Cardiac muscle cell (in vitro differentiated cells and primary cell): ENCODE measurements around the gene VKORC1. TPM values are rescaled to one million over a fixed set of nuclear protein-coding genes. Genes with fewer than 3 reads are reported as not detected.

Experiments
- DNase-seq, 2 donors: peaks; one replicate each; pipeline versions ENCODE4 v3.0.0 to v3.0.0-alpha.2; 2010 to 2017; ENCODE audit warnings: low read depth in 1 of 2, low spot score in 1 of 2
- H3K27ac ChIP-seq: fragments of 200-600 bp; sonication (generic); 2 replicates; pipeline ENCODE4 v1.5.1; 2016
- H3K27me3 ChIP-seq: fragments of 200-600 bp; sonication (generic); 2 replicates; pipeline ENCODE4 v1.6.0; 2016; ENCODE audit warnings: control low read depth
- H3K36me3 ChIP-seq: fragments of 200-600 bp; sonication (generic); 2 replicates; pipeline ENCODE4 v1.5.1; 2016; ENCODE audit warnings: control low read depth
- H3K4me1 ChIP-seq: fragments of 200-600 bp; sonication (generic); 2 replicates; pipeline ENCODE4 v1.8.1; 2017; ENCODE audit warnings: low read depth, mild to moderate bottlenecking, mixed run types
- H3K4me3 ChIP-seq: fragments of 200-600 bp; sonication (generic); 2 replicates; pipeline ENCODE4 v1.5.1; 2016; ENCODE audit warnings: mild to moderate bottlenecking
- H3K9me3 ChIP-seq: fragments of 200-600 bp; sonication (generic); 2 replicates; pipeline ENCODE4 v1.5.1; 2017; ENCODE audit warnings: low read depth, mild to moderate bottlenecking, control low read depth
- CTCF ChIP-seq: IDR thresholded peaks from 2 replicates; pipeline ENCODE4 v1.5.1; 2012; ENCODE audit warnings: low read depth, mild to moderate bottlenecking, low read length
- polyA plus RNA-seq: library from polyadenylated mRNA; unstranded; fragments of >200 nt; fragmentation: Nextera tagmentation; extraction: Ambion mirVana; gene quantifications from 2 replicates; pipeline ENCODE4 v1.2.1, GENCODE V29; 2016
- total RNA-seq: library from RNA; depleted of rRNA; stranded (reverse); fragments of >200 nt; gene quantifications from 2 replicates; pipeline ENCODE4 v1.2.3, GENCODE V29; 2016

The VKORC1 gene
- total and polyA plus RNA-seq, 2 experiments from 2014 or later, result 146 to 161 TPM

DNA sequence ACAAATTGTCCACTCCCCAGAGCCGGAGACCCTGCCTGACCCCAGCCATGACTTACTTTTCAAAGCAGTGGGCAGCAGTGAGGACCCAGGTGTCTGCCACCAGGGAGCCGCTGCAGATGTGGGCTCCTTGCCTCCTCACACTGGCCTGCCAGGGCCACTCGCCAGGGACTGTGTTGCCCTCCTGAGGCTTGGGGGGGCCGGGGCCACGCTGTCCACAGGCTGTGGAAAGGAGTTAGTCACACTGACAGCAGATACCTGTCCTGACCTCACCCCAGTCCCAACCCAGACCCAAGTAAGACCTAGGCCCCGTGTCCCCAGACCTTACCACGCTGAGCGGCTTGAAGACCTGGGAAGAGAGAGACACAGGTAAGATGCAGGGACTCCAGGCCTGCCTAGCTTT lies 7.1 kb downstream of the VKORC1 start:
- TF ChIP-seq CTCF, result no peak
- Histone ChIP-seq H3K4me3 (no peak overlapping the region), H3K36me3 (no peaks in the 10 kb centered on the region), H3K9me3 (no peaks in the 10 kb centered on the region), H3K4me1 (no peaks in the 10 kb centered on the region), H3K27me3 (no peaks in the 10 kb centered on the region), H3K27ac (no peak overlapping the region)
- DNase-seq, result no peak

- H3K36me3 ChIP-seq, result no peaks in the 10 kb centered on the region
- no peak overlapping the region for H3K27ac ChIP-seq
- TF ChIP-seq CTCF, result no peak
- no peaks in the 10 kb centered on the region for H3K4me1 ChIP-seq
- DNase-seq, result no peak
- no peaks in the 10 kb centered on the region for H3K27me3 ChIP-seq
- H3K9me3 ChIP-seq, result no peaks in the 10 kb centered on the region
- no peak overlapping the region for H3K4me3 ChIP-seq
Measured at GRCh38 chr16:31086629-31086906, 8.0 kb downstream of the VKORC1 start.

GRCh38 chr16:31085873-31086628 lies 8.5 kb downstream of the VKORC1 start:
- H3K27ac ChIP-seq, result no peak overlapping the region
- H3K4me3 ChIP-seq, result no peak overlapping the region
- H3K27me3 ChIP-seq, result no peaks in the 10 kb centered on the region
- no peak for DNase-seq
- peaks cover under 1% of the 10 kb centered on the region for H3K36me3 ChIP-seq
- TF ChIP-seq CTCF, result no peak
- H3K9me3 ChIP-seq, result no peaks in the 10 kb centered on the region
- H3K4me1 ChIP-seq, result no peaks in the 10 kb centered on the region

DNA sequence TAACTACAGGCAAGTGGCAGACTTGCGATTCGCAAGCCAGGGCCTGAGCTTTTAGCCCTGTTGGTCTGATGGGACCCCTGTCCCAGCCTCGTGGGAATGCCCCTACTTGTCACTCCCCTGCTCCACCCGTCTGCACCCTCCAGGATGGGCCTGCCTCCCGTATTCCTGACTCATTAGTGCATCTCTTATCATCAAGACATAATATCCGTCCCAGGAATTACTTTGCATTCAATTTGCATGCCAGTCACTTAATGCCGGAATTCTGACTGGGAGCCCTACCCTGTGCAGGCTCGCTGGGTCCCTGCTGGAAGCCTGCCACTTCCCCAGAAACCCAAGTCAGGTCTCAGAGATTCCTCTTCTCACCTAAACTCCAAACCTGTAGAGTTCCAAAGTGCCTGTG lies 9.2 kb downstream of the VKORC1 start:
- Histone ChIP-seq H3K36me3 (peaks cover 6% of the 10 kb centered on the region), H3K4me1 (no peaks in the 10 kb centered on the region), H3K9me3 (no peaks in the 10 kb centered on the region), H3K4me3 (no peak overlapping the region), H3K27me3 (no peaks in the 10 kb centered on the region), H3K27ac (no peak overlapping the region)
- TF ChIP-seq CTCF, result no peak
- no peak for DNase-seq

DNA sequence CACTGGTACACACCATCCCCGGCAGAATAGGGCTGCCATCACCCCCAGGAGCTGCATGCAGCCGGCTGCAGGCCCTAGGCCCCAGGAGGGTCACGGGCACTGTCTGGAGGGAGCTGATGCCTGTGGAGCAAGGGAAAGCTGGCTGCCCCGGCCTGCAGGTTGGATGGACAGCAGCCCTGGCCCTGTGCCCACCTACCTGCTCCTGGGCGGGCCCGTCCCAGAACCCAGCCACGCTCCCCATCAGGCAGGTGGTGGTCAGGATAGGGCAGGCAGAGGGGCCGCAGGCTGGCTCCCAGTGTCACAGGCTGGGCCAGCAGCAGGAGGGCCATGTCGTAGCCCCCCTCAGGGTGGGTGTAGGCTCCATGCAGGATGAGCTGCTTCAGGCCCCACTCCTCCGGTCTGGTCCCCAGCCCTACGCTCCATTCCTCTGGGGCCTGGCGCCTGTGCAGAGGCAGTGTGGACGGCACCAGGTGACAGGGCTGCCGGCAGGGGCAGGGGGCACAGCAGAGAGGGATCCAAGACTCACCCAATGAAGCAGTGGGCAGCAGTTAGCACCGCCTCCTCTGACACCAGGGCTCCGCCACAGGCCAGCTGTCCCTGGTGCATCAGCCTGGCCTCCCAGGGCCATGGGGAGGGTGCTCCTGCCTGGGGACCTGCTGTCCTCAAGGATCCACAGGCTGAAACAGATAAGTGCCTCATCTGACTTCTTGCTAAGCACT lies 9.9 kb downstream of the VKORC1 start:
- Histone ChIP-seq H3K9me3 (no peaks in the 10 kb centered on the region), H3K4me3 (no peak overlapping the region), H3K36me3 (peaks cover 6% of the 10 kb centered on the region), H3K27me3 (no peaks in the 10 kb centered on the region), H3K27ac (no peak overlapping the region), H3K4me1 (no peaks in the 10 kb centered on the region)
- TF ChIP-seq CTCF, result no peak
- DNase-seq, result no peak
